Activated naive CD8-positive, alpha-beta T cell treated with anti-CD3 and anti-CD28 coated beads, Interleukin-2, amount 10 ng/mL, durations not matched to agents 7 days and 5 days (primary cell): ENCODE measurements around the gene CELF3. TPM values are rescaled to one million over a fixed set of nuclear protein-coding genes. Genes with fewer than 3 reads are reported as not detected.

ENCODE experiments used
- ATAC-seq: fragments of 150-1000 bp; cut with Tn5 transposase; one replicate; pipeline ENCODE4 v1.10.0; 2021; ENCODE audit warnings: low read depth, moderate library complexity
- POLR2A ChIA-PET: fragments of 350-600 bp; sonication (Branson Sonifier 250); formaldehyde crosslinking; loops from one replicate; lab custom pipeline; 2021; ENCODE audit warnings: antibody characterized with exemption; lab: Charles Lee
- DNase-seq: peaks from one replicate; pipeline ENCODE4 v3.0.0; 2021
- H3K27ac Mint-ChIP-seq: one replicate; pipeline ENCODE4 v1.8.0; 2022; ENCODE audit warnings: mild to moderate bottlenecking, mixed read lengths
- H3K27me3 Mint-ChIP-seq: one replicate; pipeline ENCODE4 v1.8.0; 2022; ENCODE audit warnings: mild to moderate bottlenecking, moderate library complexity, mixed read lengths
- H3K36me3 Mint-ChIP-seq: one replicate; pipeline ENCODE4 v1.8.0; 2021; ENCODE audit warnings: mild to moderate bottlenecking, mixed read lengths
- H3K4me1 Mint-ChIP-seq: one replicate; pipeline ENCODE4 v1.8.0; 2021; ENCODE audit warnings: mixed read lengths
- H3K4me3 Mint-ChIP-seq: one replicate; pipeline ENCODE4 v1.8.0; 2022; ENCODE audit warnings: mild to moderate bottlenecking, moderate library complexity, mixed read lengths
- H3K9me3 Mint-ChIP-seq: one replicate; pipeline ENCODE4 v1.8.0; 2021; ENCODE audit warnings: mixed read lengths
- total RNA-seq, 2 experiments: library from RNA; stranded (reverse); gene quantifications; one replicate each; pipeline ENCODE4 v1.2.3, GENCODE V29; 2021

Gene CELF3
- total RNA-seq, 2 experiments from 2014 or later = not detected

DNA sequence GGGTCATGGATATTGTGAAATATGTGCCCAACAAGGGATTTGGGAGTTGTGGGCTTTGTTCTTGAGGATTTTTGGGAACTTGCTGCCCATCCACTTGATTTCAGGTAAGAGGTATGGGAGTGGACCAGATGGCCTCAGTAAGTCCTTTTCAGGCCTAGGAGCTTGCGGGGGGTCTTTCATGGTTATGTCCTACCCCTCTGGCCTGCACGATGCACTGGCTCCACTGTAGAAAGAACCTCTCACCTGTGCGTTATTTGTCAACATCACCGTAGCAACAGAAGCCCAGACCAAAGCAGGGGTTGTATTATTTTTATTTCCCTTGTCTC, 13.3 kb upstream of the CELF3 start:
- Mint-ChIP-seq H3K27ac (no peak overlapping the region), H3K4me1 (peaks cover 7% of the 10 kb centered on the region), H3K9me3 (no peaks in the 10 kb centered on the region), H3K27me3 (peaks cover 35% of the 10 kb centered on the region), H3K36me3 (no peaks in the 10 kb centered on the region), H3K4me3 (no peak overlapping the region)
- POLR2A ChIA-PET = no interaction called here
- ATAC-seq (no peak), DNase-seq (no peak)

DNA sequence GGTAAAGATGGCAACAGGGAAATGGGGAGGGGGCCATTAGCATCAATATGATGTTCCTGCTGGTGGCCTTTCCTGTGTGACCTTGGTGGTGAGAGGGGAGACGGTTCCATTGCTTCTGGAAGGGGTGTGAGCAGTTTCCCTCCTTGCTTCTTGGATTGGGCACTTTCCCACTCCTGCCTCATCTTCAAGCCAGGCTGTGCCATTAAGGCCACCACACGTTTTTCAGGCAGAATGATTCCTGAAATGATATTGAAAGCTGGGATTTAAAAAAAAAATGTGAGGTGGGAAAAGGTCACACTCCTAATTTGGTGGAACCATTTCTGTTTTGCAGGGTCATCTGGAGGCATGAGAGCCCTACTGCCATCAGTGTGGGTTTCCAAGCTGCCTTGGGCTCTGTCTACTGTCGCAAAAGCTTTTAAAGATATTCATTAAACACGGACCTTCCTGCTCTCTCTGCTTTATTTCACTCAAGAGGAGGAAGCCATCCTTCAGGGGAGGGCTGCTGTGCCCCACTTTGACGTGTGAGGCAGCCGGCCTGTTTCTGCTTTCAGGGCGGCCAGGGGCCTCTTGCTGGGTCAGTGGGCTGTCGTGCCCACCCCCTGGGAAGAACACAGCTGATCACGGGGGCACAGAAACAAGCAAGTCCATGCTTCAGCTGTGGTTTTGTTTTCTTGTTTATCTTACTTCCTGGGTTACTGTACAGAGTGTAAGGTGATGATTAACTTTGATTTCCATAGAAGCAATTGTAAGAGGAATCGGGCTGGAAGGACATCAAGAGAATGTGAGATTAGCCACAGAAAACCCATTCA, 12.8 kb upstream of the CELF3 start:
- Mint-ChIP-seq H3K27me3 (peaks cover 39% of the 10 kb centered on the region), H3K4me1 (peaks cover 5% of the 10 kb centered on the region), H3K36me3 (no peaks in the 10 kb centered on the region), H3K9me3 (no peaks in the 10 kb centered on the region), H3K27ac (no peak overlapping the region), H3K4me3 (no peak overlapping the region)
- ATAC-seq = no peak
- POLR2A ChIA-PET = no interaction called here
- DNase-seq = no peak

DNA sequence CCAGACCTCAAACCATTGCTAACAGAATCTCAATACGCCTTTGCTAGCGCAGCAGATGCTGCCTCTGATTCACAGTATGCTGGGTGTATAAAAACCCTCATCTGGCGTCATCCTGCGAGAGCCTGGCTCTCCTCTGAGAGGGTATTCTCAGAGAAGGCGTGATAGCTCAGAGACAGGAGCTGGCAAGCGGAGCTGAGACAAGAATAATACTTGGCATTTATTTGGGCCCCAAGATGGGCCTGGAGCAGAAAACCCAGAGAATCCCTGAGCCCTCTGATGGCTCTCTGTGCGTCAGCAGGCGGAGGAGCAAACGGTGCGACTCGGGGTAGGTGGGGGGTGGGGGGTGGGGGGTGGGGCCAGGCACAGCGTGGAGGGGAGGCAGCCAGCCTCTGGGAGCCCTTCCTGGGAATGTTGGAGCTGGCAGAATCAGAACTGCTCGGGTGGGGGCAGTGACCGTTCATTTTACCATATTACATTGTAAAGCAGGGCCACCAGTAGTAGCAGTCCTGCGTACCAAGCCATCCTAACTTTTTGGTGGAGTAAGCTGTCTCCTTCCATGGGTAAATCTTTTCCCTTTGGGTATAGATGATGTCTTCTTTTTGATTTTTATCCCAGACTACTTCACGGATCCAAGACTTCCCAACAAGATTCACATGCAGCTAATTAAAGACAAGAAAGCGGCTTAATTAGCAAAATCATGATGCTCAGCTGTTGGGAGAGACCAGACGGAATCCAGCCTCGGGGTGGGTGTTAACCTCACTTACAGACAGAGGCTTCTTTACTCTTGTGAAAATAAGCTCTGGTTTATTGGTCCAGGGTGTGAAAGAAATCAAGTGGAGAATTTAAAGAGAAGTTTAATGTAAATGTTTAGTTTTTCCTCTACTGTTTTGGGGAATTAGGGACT, 11.8 kb upstream of the CELF3 start:
- Mint-ChIP-seq H3K4me3 (no peak overlapping the region), H3K27me3 (peaks cover 47% of the 10 kb centered on the region), H3K4me1 (peaks cover 4% of the 10 kb centered on the region), H3K9me3 (no peaks in the 10 kb centered on the region), H3K27ac (no peak overlapping the region), H3K36me3 (no peaks in the 10 kb centered on the region)
- ATAC-seq (no peak), DNase-seq (no peak)
- POLR2A ChIA-PET = no interaction called here

DNA sequence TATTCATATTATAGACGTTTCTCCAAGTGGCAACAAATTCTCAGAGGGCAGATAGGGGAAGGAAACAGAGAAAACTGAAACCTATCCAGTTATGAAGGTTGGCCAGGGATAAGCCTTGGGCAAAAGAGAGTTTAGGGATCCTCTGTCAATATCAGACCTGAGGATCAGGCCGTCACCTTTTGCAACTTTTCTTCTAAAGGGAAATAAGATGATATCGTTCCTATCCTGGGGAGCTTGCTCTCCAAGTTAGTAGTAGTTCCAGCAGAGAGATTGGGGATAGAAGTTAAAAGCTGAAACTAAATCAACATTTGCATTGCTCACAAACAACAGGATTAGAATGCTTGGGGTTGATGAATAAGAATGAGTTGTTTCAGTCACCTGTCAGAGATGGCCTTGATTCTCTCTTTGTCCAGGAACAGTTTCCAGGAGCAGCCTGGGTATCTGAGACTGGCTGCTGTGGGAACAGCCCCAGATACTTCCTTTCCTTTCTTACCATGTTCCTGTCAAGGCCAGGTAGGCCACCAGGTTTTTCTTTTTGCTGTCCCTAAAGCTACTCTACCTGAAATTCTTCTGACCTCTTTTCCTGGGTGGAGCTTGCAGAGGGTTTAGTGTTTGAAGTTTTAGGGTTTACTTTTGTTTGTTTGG, 7.2 kb upstream of the CELF3 start:
- no peak for ATAC-seq
- Mint-ChIP-seq H3K9me3 (no peaks in the 10 kb centered on the region), H3K27ac (no peak overlapping the region), H3K4me3 (no peak overlapping the region), H3K27me3 (peaks cover 69% of the 10 kb centered on the region), H3K36me3 (no peaks in the 10 kb centered on the region), H3K4me1 (peaks cover 10% of the 10 kb centered on the region)
- no peak for DNase-seq
- POLR2A ChIA-PET = no interaction called here

DNA sequence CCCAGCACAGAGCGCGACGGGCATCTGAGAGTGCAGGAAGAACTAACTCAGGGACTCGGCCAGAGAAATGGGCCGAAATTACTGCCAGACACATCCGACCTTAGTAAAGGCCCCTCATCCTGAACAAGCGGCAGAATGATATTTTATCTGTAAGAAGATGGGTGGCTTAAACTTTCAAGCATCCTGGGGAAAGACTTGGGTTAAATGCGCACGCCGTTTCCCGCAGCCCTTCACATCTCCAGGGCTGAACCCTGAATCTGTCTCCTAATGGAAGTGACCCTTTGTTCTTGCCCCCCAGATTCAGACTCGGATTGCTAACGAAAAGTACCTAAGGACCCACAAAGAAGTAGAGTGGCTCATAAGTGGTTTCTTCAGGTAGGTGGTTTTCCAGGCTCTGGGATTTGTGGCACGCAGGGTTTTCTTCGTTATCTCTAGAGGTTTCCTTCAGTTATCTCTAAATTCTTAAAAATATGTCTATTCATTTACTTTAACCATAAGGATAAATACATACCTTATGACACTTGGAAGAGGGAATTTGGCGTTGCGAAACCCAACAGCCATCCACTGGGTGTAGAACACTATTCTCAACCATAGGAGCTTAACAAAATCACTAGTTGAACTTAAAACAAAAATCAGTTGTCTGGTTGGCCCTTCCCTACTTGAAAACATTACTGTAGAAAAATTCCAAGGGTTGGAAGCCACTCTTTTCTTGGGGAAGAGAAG, 5.3 kb upstream of the CELF3 start:
- Mint-ChIP-seq H3K27ac (no peak overlapping the region), H3K27me3 (peaks cover 76% of the 10 kb centered on the region), H3K36me3 (peaks cover 2% of the 10 kb centered on the region), H3K4me3 (peak overlapping the region; percentile 78), H3K9me3 (no peaks in the 10 kb centered on the region), H3K4me1 (peaks cover 13% of the 10 kb centered on the region)
- DNase-seq = no peak
- no peak for ATAC-seq
- POLR2A ChIA-PET = interaction anchor here (0.6 kb wide), 1 partner anchor 448 kb away, joined by 3 read pairs; no protein-coding TSS in a partner anchor

DNA sequence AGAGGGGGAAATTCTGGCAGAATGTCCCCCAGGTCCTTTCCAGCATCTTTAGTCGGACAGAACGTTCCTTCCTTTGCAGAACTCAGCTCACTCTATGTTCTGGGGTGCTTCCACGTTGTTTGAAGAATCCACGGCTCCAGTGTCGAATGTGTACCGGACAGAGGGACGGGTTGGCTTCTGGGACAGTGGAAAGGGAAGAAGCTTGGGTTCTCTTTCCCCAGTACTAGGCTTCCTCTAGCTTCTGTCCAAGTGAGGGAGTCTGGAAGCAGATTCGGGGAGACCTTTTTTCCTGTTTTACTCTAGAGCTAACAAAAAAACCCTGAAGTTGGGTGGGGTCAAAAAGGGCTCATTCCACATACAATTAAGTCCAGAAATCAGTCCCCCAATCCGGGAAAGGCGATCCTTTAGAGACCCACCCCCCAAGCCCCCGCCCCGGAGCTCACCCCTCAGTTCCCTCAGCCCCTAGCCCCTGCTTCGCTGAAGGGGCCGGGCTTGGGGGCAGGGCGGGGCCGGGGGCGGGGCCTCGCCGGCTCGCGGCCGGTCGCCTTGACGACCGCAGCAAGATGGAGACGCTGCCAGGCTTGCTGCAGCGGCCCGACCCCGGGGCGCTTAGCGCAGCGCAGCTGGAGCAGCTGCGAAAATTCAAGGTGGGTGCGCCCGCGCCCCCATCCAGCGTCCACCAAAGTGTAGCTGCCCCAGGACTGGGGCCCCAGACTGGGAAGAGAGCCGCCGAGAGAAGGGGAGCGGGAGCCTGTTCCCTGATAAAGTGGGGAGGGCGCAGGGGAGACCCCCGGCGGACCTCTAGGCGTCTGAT, 4.6 kb upstream of the CELF3 start, which contains the start of gene RIIAD1:
Gene RIIAD1, plus strand, starts transcription at position 549 of the 814 bp plus-strand sequence. Its CDS starts 15 bp downstream, at position 564.
- ATAC-seq (peak; percentile 82), DNase-seq (peak; percentile 60)
- Mint-ChIP-seq H3K4me3 (peak within 1 kb of the TSS; percentile 78), H3K9me3 (no peaks in the 10 kb centered on the region), H3K27me3 (peaks cover 80% of the 10 kb centered on the region), H3K36me3 (peaks cover 3% of the 10 kb centered on the region), H3K4me1 (peaks cover 15% of the 10 kb centered on the region), H3K27ac (no peak within 1 kb of the TSS)
- POLR2A ChIA-PET = no interaction called here

DNA sequence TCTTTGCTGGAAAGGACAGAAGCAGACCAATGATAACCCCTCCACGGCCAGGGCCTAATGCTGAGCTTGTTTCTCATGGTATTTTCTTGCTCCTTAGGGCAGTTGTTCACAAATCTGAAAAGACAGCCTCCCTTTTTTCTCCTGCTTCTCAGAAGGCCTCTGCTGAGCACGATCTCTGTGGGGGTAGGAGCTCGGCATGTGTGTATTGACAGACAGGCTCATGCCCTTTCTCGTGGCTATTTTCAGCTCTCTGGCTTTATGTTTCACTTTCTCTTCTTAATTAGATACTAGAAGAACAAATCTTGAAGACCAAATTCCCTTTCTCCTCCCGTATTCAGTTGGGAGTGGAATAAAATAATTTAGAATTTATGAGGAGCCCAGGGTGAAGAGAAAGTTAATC, 4.0 kb upstream of the CELF3 start:
- no peaks in the 10 kb centered on the region for H3K9me3 Mint-ChIP-seq
- DNase-seq (no peak), ATAC-seq (peak; percentile 28)
- peaks cover 3% of the 10 kb centered on the region for H3K36me3 Mint-ChIP-seq
- H3K4me1 Mint-ChIP-seq = peaks cover 12% of the 10 kb centered on the region
- POLR2A ChIA-PET = no interaction called here
- peak overlapping the region; percentile 70 for H3K4me3 Mint-ChIP-seq
- no peak overlapping the region for H3K27ac Mint-ChIP-seq
- peaks cover 84% of the 10 kb centered on the region for H3K27me3 Mint-ChIP-seq

DNA sequence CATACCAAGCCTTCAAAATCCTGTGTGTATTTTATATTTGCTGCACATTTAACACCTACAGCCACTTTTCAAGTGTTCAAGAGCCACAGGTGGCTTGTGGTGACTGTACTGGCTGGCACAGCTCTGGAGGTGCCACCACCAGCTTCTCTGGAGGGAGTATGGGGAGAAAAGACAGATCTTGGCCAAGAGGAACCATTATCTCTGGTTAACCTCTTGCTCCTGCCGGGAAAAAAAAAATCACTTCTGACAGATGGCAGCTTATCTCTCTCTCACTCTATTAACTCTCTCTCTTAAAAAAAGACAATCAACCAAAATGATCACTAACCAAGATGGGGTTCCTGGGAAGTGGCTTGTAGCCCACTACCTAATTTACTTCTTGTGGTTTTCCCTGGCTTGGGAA, 3.5 kb upstream of the CELF3 start:
- Mint-ChIP-seq H3K4me3 (peak overlapping the region; percentile 70), H3K9me3 (no peaks in the 10 kb centered on the region), H3K27me3 (peaks cover 84% of the 10 kb centered on the region), H3K36me3 (peaks cover 3% of the 10 kb centered on the region), H3K27ac (no peak overlapping the region), H3K4me1 (peaks cover 12% of the 10 kb centered on the region)
- POLR2A ChIA-PET = no interaction called here
- DNase-seq = no peak
- ATAC-seq = no peak

DNA sequence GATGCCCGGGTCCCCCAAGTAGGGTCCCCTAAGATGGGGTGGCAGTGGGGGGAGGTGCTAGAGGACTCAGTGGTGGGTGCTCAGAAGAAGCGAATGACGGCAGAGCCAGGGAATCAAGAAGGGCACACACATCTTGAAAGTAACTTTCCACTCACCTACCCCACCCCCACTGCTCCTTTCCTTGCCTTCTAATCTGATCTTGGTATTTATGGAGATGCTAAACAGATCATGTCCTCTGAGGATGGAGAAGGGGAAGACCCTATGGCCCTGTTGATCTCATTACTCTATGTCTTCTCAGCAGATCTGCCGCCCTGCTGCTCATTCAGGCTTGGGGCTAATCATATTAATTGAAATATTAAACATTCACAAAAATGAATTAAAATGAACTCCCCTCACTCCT, 2.1 kb upstream of the CELF3 start:
- peaks cover 12% of the 10 kb centered on the region for H3K4me1 Mint-ChIP-seq
- H3K36me3 Mint-ChIP-seq = peaks cover 3% of the 10 kb centered on the region
- peaks cover 79% of the 10 kb centered on the region for H3K27me3 Mint-ChIP-seq
- H3K27ac Mint-ChIP-seq = no peak overlapping the region
- no peak overlapping the region for H3K4me3 Mint-ChIP-seq
- H3K9me3 Mint-ChIP-seq = no peaks in the 10 kb centered on the region
- ATAC-seq (no peak), DNase-seq (no peak)
- POLR2A ChIA-PET = no interaction called here

DNA sequence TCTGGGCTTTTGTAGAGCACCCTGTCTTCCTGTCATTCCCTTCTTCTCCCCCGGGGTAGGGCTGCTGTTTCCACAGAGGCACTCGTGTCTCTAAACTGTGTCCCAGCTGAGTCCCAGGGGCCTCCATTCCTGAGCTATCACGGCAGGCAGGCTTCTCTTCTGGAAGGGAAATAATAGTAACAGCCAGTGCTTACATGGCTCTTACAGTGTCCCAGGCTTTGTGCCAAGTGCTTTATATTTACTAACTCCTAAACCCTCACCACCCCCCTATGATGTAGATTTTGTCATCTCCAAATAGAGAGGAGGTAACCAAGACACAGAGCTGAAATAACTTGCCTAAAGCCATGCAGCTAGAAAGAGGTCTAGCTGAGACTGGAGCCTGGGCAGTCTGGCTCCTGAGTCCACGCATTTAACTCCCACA, 1.4 kb upstream of the CELF3 start:
- Mint-ChIP-seq H3K4me3 (no peak overlapping the region), H3K4me1 (peaks cover 12% of the 10 kb centered on the region), H3K27ac (no peak overlapping the region), H3K9me3 (no peaks in the 10 kb centered on the region), H3K36me3 (peaks cover 3% of the 10 kb centered on the region), H3K27me3 (peaks cover 76% of the 10 kb centered on the region)
- POLR2A ChIA-PET = interaction anchor here (0.6 kb wide), 1 partner anchor 104 kb away, joined by 3 read pairs; no protein-coding TSS in a partner anchor
- ATAC-seq (no peak), DNase-seq (no peak)

DNA sequence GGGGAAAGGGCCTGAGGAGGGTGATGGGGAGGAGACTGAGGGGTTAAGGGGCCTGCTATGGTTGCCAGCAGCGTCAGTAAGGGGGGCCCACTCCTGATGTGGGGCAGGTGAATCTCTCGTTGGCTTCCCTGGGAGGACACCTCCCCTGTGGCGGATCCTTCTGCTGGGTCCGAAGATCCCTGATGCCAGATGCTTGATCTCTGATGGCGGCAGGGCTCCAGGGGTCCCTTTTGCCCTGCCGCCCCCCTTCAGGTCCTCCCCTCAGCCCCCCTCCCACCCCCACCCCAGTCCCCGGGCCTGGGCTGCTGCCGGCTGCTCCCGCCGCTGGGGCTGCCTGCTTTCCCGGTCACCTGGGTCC, 219 bp downstream of the CELF3 start:
- ATAC-seq (no peak), DNase-seq (no peak)
- POLR2A ChIA-PET = no interaction called here
- Mint-ChIP-seq H3K27me3 (peaks cover 63% of the 10 kb centered on the region), H3K4me1 (peaks cover 12% of the 10 kb centered on the region), H3K4me3 (no peak overlapping the region), H3K9me3 (no peaks in the 10 kb centered on the region), H3K36me3 (peaks cover 3% of the 10 kb centered on the region), H3K27ac (no peak overlapping the region)

DNA sequence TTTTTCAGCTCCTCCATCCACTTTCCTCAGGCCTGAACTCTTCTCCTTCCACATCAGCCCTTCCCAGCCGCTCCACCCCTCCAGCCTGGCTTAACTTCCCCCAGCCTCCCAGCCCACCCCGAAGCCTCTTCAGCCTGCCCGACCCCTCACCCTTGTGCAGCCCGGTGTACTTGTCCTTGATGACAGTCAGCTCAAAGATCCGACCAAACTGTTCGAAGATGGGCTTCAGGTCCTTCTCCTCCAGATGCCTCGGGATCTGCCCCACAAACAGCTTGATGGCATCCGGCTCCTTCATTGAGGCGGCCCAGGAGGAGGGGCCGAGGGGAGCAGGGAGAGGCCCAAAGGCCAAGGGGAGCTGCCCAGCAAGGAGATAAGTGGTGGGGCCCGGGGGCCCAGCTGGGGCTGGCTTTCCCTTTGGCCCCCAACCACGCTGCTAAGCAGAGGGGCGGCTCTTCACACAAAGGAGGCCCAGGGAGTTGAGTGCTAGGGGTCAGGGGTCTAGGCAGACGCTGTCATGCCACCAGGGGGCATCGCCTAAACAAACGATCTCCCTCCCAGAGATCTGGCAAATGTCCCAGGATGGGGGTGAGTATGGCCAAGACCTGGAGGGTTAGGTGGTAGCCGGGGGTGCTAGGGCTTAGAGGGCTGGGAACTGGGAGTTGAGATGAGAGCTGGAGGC, 738 bp downstream of the CELF3 start:
- POLR2A ChIA-PET = no interaction called here
- ATAC-seq (no peak), DNase-seq (no peak)
- Mint-ChIP-seq H3K4me3 (no peak overlapping the region), H3K27ac (no peak overlapping the region), H3K27me3 (peaks cover 61% of the 10 kb centered on the region), H3K9me3 (no peaks in the 10 kb centered on the region), H3K36me3 (peaks cover 3% of the 10 kb centered on the region), H3K4me1 (peaks cover 11% of the 10 kb centered on the region)
